Liver (tissue), 9 donors: Measurements from ENCODE around the gene BARHL2. TPM values are rescaled to one million over a fixed set of nuclear protein-coding genes. Genes with fewer than 3 reads are reported as not detected.

Experiments
- DNase-seq: peaks from one replicate; pipeline ENCODE4 v3.0.0-alpha.2; 2017; ENCODE audit warnings: low spot score
- H3K27ac ChIP-seq, 2 donors: one replicate each; pipeline ENCODE4 v1.7.0; 2013; ENCODE audit warnings: inconsistent platforms in 2 of 2, low read length in 2 of 2, control low read depth in 1 of 2, low read depth in 1 of 2, mild to moderate bottlenecking in 1 of 2
- H3K27me3 ChIP-seq, 4 donors: one replicate each; pipeline versions ENCODE4 v1.6.1 to v1.7.0; 2013; ENCODE audit warnings: low read length in 3 of 4, inconsistent platforms in 1 of 4, mild to moderate bottlenecking in 1 of 4, moderate library complexity in 1 of 4; ENCODE audit not compliant: control insufficient read depth in 4 of 4, insufficient read depth in 4 of 4
- H3K36me3 ChIP-seq, 4 donors: one replicate each; pipeline versions ENCODE4 v1.6.1 to v1.7.0; 2013; ENCODE audit warnings: low read length in 3 of 4, mild to moderate bottlenecking in 3 of 4, low read depth in 1 of 4, moderate library complexity in 1 of 4; ENCODE audit not compliant: control insufficient read depth in 4 of 4, insufficient read depth in 3 of 4
- H3K4me1 ChIP-seq, 4 donors: one replicate each; pipeline versions ENCODE4 v1.6.1 to v1.7.0; 2013; ENCODE audit warnings: low read length in 3 of 4, mild to moderate bottlenecking in 3 of 4, moderate library complexity in 1 of 4; ENCODE audit not compliant: control insufficient read depth in 4 of 4, insufficient read depth in 4 of 4
- H3K4me3 ChIP-seq, 3 donors: one replicate each; pipeline versions ENCODE4 v1.6.1 to v1.7.0; 2013; ENCODE audit warnings: low read length in 3 of 3, control low read depth in 1 of 3, low read depth in 1 of 3, mild to moderate bottlenecking in 1 of 3
- H3K9ac ChIP-seq, 2 donors: one replicate each; pipeline ENCODE4 v1.7.0; 2013; ENCODE audit warnings: low read length in 2 of 2, mild to moderate bottlenecking in 2 of 2, moderate library complexity in 2 of 2, control low read depth in 1 of 2, low read depth in 1 of 2
- H3K9me3 ChIP-seq, 4 donors: one replicate each; pipeline versions ENCODE4 v1.6.1 to v1.7.0; 2013; ENCODE audit warnings: low read length in 3 of 4; ENCODE audit not compliant: control insufficient read depth in 4 of 4
- FOXA1 ChIP-seq: IDR thresholded peaks from 2 replicates; pipeline ENCODE4 v1.6.1; 2016; ENCODE audit warnings: antibody characterized with exemption
- GABPA ChIP-seq, 2 donors: IDR thresholded peaks in 1 of 2; conservative IDR thresholded peaks in 1 of 2; 2 replicates each; pipeline ENCODE4 v1.6.1; 2016; ENCODE audit warnings: antibody characterized with exemption in 2 of 2, mild to moderate bottlenecking in 1 of 2, moderate library complexity in 1 of 2
- NR2F2 ChIP-seq: IDR thresholded peaks from 2 replicates; pipeline ENCODE4 v1.6.1; 2016; ENCODE audit warnings: antibody characterized with exemption
- RAD21 ChIP-seq, 2 donors: IDR thresholded peaks; 2 replicates each; pipeline ENCODE4 v1.6.1; 2016; ENCODE audit warnings: antibody characterized with exemption in 2 of 2, mild to moderate bottlenecking in 2 of 2
- RXRA ChIP-seq, 2 donors: IDR thresholded peaks; 2 replicates each; pipeline ENCODE4 v1.6.1; 2017 to 2018; ENCODE audit warnings: antibody characterized with exemption in 2 of 2, mild to moderate bottlenecking in 1 of 2
- SP1 ChIP-seq: IDR thresholded peaks from 2 replicates; pipeline ENCODE4 v1.6.1; 2018; ENCODE audit warnings: antibody characterized with exemption, mild to moderate bottlenecking
- TAF1 ChIP-seq: conservative IDR thresholded peaks from 2 replicates; pipeline ENCODE4 v1.6.1; 2016; ENCODE audit warnings: antibody characterized with exemption, mild to moderate bottlenecking
- YY1 ChIP-seq: IDR thresholded peaks from 2 replicates; pipeline ENCODE4 v1.6.1; 2016; ENCODE audit warnings: antibody characterized with exemption, mild to moderate bottlenecking
- WGBS: extraction: QIAGEN DNeasy Blood & Tissue Kit; methylation state at CpG from one replicate; pipeline ENCODE4 v1.1.7; 2013; 5-methylcytosine and 5-hydroxymethylcytosine counted together
- polyA plus RNA-seq, 2 donors: library from polyadenylated mRNA; stranded (reverse) in 1 of 2; unstranded in 1 of 2; fragments of 200-250 nt in 1 of 2; fragments of >200 nt in 1 of 2; fragmentation: Nextera tagmentation in 1 of 2; extraction: Ambion mirVana in 1 of 2; gene quantifications; one replicate each; pipeline versions ENCODE4 v1.2.1 to v1.2.3, GENCODE V29; 2013 to 2015
- total RNA-seq, 2 donors: library from RNA; depleted of rRNA; stranded (reverse); fragments of >200 nt; gene quantifications; one replicate each; pipeline ENCODE4 v1.2.3, GENCODE V29; 2014
- TF ChIP-seq, protein P1 (sequence below): IDR thresholded peaks from 2 replicates; pipeline ENCODE4 v1.6.1; 2016; ENCODE audit warnings: antibody characterized with exemption, mild to moderate bottlenecking
- TF ChIP-seq, protein P2 (sequence below): IDR thresholded peaks from 2 replicates; pipeline ENCODE4 v1.6.1; 2016; ENCODE audit warnings: antibody characterized with exemption
- TF ChIP-seq, protein P3 (sequence below): IDR thresholded peaks from 2 replicates; pipeline ENCODE4 v1.6.1; 2016; ENCODE audit warnings: antibody characterized with exemption
- TF ChIP-seq, protein P4 (sequence below): IDR thresholded peaks from 2 replicates; pipeline ENCODE4 v1.6.1; 2016; ENCODE audit warnings: antibody characterized with exemption
- TF ChIP-seq, protein P5 (sequence below): fragments of 150-350 bp; IDR thresholded peaks from 2 replicates; pipeline ENCODE4 v1.5.1; 2017; ENCODE audit warnings: improper control_type of control experiment, low read depth, low read length; ENCODE audit not compliant: missing input control
- donor health status: healthy.
- donor health status: healthy.
- donor health status: healthy.
- donor health status: healthy.
- donor health status: healthy.

The BARHL2 gene
- total and polyA plus RNA-seq, 4 donors = not detected

DNA sequence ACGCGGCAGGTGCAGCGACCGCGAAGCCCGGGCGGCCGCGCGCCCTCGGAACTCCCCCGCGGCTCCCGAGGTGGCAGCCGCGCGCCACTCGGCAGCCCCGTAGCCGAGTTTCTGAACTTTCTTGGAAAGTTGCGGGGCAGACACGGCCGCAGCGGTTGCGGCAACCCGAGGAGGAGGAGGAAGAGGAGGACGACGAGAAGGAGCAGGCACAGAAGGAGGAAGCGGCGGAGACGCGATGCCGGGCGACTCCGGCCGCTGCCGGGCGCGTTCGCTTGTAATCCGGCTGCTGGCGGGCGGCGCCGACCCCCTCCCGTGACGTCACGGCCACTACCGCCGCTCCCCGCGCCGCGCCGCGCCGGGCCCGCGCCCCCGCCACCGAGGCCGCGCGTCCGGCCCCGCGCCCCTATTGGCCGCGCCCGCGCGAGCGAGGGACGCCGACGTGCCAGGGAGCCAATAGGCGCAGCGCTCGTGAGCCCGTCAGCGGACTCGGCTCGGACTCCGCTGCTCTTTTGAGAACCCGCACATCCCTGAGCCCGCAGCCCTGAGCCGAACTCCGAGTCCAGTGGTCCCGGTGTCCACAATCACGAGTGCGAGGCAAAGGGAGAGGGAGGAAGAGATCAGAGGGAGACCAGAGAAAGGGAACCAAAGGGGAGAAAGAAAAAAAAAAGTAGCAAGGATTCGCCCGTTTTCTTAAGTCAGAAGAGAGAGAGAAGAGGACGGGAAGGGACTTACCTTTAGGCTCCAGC lies 736 bp upstream of the BARHL2 start (continued):
- TF ChIP-seq, protein P1, sequence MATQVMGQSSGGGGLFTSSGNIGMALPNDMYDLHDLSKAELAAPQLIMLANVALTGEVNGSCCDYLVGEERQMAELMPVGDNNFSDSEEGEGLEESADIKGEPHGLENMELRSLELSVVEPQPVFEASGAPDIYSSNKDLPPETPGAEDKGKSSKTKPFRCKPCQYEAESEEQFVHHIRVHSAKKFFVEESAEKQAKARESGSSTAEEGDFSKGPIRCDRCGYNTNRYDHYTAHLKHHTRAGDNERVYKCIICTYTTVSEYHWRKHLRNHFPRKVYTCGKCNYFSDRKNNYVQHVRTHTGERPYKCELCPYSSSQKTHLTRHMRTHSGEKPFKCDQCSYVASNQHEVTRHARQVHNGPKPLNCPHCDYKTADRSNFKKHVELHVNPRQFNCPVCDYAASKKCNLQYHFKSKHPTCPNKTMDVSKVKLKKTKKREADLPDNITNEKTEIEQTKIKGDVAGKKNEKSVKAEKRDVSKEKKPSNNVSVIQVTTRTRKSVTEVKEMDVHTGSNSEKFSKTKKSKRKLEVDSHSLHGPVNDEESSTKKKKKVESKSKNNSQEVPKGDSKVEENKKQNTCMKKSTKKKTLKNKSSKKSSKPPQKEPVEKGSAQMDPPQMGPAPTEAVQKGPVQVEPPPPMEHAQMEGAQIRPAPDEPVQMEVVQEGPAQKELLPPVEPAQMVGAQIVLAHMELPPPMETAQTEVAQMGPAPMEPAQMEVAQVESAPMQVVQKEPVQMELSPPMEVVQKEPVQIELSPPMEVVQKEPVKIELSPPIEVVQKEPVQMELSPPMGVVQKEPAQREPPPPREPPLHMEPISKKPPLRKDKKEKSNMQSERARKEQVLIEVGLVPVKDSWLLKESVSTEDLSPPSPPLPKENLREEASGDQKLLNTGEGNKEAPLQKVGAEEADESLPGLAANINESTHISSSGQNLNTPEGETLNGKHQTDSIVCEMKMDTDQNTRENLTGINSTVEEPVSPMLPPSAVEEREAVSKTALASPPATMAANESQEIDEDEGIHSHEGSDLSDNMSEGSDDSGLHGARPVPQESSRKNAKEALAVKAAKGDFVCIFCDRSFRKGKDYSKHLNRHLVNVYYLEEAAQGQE = no peak
- TF ChIP-seq, protein P2, sequence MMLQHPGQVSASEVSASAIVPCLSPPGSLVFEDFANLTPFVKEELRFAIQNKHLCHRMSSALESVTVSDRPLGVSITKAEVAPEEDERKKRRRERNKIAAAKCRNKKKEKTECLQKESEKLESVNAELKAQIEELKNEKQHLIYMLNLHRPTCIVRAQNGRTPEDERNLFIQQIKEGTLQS = no peak
- TF ChIP-seq SP1 (no peak), GABPA (IDR thresholded peaks at IDR 0.05 in 1 of 2, conservative IDR thresholded peaks at IDR 0.05 in 1 of 2) (no peak), FOXA1 (no peak), NR2F2 (no peak)

DNA sequence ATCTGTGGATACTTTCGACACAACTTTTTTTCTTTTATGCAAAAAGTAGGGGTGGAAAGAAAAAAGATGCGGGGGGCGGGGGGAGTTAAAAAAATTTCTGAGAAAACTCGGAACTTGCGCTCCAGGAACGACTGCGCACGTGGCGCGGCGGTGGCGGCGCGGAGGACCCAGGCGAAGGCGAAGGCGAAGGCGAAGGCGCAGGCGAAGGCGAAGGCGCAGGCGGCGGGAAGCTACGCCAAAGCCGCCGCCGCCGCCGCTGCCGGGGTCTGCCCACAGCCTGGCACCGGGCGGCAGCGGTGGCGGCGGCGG lies 208 bp upstream of the BARHL2 start:
- Histone ChIP-seq H3K27me3 (peaks cover 9 to 34% (median 24%) of the 10 kb centered on the region in 4 donors), H3K9me3 (peaks cover 0 to 12% (median 0%) of the 10 kb centered on the region in 4 donors), H3K4me1 (peaks cover 13 to 23% (median 17%) of the 10 kb centered on the region in 4 donors), H3K27ac (no peak overlapping the region), H3K9ac (no peak overlapping the region), H3K36me3 (no peaks in the 10 kb centered on the region), H3K4me3 (peak overlapping the region in 1 of 3 donors; percentile 37)
- DNase-seq = no peak
- 9% methylated on average over 37 of the region's 37 CpGs for WGBS
- no peak for TF ChIP-seq FOXA1

DNA sequence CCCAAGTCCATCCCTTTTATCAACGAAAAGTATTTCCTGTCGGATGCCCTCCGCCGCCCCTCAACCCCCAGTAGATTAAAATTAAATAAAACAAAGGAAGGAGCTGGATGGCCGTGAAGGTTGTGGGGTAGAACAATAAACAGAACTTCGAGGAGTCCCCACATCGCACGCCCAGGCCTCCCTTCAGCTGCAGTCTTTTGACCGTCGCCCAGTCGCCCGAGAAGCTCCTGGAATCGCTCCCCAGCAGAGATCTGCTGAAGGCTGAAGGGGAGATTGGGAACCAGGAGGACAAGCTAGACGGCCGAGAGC lies 905 bp downstream of the BARHL2 start:
- Histone ChIP-seq H3K27me3 (peaks cover 7 to 35% (median 25%) of the 10 kb centered on the region in 4 donors), H3K9me3 (peaks cover 0 to 12% (median 0%) of the 10 kb centered on the region in 4 donors), H3K27ac (no peak overlapping the region), H3K36me3 (no peaks in the 10 kb centered on the region), H3K4me1 (peaks cover 13 to 23% (median 17%) of the 10 kb centered on the region in 4 donors), H3K9ac (no peak overlapping the region), H3K4me3 (no peak overlapping the region)
- 9% methylated on average over 15 of the region's 15 CpGs for WGBS
- no peak for DNase-seq
- no peak for TF ChIP-seq FOXA1
- no peak for TF ChIP-seq RXRA (IDR thresholded peaks at IDR 0.05)
- TF ChIP-seq, protein P3, sequence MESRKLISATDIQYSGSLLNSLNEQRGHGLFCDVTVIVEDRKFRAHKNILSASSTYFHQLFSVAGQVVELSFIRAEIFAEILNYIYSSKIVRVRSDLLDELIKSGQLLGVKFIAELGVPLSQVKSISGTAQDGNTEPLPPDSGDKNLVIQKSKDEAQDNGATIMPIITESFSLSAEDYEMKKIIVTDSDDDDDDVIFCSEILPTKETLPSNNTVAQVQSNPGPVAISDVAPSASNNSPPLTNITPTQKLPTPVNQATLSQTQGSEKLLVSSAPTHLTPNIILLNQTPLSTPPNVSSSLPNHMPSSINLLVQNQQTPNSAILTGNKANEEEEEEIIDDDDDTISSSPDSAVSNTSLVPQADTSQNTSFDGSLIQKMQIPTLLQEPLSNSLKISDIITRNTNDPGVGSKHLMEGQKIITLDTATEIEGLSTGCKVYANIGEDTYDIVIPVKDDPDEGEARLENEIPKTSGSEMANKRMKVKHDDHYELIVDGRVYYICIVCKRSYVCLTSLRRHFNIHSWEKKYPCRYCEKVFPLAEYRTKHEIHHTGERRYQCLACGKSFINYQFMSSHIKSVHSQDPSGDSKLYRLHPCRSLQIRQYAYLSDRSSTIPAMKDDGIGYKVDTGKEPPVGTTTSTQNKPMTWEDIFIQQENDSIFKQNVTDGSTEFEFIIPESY = no peak
- TF ChIP-seq SP1 = no peak
- no peak for TF ChIP-seq YY1
- TF ChIP-seq, protein P2 = no peak
- no peak for TF ChIP-seq TAF1
- TF ChIP-seq RAD21 (IDR thresholded peaks at IDR 0.05) = no peak
- TF ChIP-seq, protein P4, sequence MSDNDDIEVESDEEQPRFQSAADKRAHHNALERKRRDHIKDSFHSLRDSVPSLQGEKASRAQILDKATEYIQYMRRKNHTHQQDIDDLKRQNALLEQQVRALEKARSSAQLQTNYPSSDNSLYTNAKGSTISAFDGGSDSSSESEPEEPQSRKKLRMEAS = no peak
- TF ChIP-seq, protein P5, sequence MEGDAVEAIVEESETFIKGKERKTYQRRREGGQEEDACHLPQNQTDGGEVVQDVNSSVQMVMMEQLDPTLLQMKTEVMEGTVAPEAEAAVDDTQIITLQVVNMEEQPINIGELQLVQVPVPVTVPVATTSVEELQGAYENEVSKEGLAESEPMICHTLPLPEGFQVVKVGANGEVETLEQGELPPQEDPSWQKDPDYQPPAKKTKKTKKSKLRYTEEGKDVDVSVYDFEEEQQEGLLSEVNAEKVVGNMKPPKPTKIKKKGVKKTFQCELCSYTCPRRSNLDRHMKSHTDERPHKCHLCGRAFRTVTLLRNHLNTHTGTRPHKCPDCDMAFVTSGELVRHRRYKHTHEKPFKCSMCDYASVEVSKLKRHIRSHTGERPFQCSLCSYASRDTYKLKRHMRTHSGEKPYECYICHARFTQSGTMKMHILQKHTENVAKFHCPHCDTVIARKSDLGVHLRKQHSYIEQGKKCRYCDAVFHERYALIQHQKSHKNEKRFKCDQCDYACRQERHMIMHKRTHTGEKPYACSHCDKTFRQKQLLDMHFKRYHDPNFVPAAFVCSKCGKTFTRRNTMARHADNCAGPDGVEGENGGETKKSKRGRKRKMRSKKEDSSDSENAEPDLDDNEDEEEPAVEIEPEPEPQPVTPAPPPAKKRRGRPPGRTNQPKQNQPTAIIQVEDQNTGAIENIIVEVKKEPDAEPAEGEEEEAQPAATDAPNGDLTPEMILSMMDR = no peak
